HFFc6 (cell line): ENCODE data around the gene TERT. TPM values are rescaled to one million over a fixed set of nuclear protein-coding genes. Genes with fewer than 3 reads are reported as not detected.

Source experiments
- DNase-seq: peaks from one replicate; pipeline ENCODE4 v3.0.0-alpha.2; 2018
- H3K27ac Mint-ChIP-seq: 2 replicates; pipeline ENCODE4 v1.8.0; 2020; ENCODE audit warnings: mild to moderate bottlenecking, mixed read lengths
- H3K27me3 Mint-ChIP-seq: 2 replicates; pipeline ENCODE4 v1.8.0; 2021; ENCODE audit warnings: mild to moderate bottlenecking, moderate library complexity, mixed read lengths; ENCODE audit not compliant: insufficient read depth
- H3K36me3 Mint-ChIP-seq: 2 replicates; pipeline ENCODE4 v1.8.0; 2021; ENCODE audit warnings: low read depth, mixed read lengths
- H3K4me1 Mint-ChIP-seq: 2 replicates; pipeline ENCODE4 v1.8.0; 2020; ENCODE audit warnings: low read depth, mixed read lengths
- H3K4me3 Mint-ChIP-seq: 2 replicates; pipeline ENCODE4 v1.8.0; 2020; ENCODE audit warnings: mild to moderate bottlenecking, moderate library complexity, mixed read lengths
- H3K9me3 Mint-ChIP-seq: 2 replicates; pipeline ENCODE4 v1.8.0; 2020; ENCODE audit warnings: mild to moderate bottlenecking, mixed read lengths
- total RNA-seq, 6 experiments: library from RNA; stranded (reverse); fragmentation: NEBNext Ultra II Directional; extraction: Animal tissue kit (Norgen Biotek cat#: 25700); gene quantifications; 2 replicates in 1 of 6; 3 replicates in 5 of 6; pipeline ENCODE4 v1.2.3, GENCODE V29; 2021
- TF ChIP-seq, protein P1 (sequence below): fragments of 200-600 bp; sonication (generic); IDR thresholded peaks from 2 replicates; pipeline ENCODE4 v1.5.0; 2021; ENCODE audit warnings: antibody characterized with exemption, mild to moderate bottlenecking

The TERT gene
- total RNA-seq, 6 experiments from 2014 or later = 2,350 to 4,507 (median 3,883) TPM

DNA sequence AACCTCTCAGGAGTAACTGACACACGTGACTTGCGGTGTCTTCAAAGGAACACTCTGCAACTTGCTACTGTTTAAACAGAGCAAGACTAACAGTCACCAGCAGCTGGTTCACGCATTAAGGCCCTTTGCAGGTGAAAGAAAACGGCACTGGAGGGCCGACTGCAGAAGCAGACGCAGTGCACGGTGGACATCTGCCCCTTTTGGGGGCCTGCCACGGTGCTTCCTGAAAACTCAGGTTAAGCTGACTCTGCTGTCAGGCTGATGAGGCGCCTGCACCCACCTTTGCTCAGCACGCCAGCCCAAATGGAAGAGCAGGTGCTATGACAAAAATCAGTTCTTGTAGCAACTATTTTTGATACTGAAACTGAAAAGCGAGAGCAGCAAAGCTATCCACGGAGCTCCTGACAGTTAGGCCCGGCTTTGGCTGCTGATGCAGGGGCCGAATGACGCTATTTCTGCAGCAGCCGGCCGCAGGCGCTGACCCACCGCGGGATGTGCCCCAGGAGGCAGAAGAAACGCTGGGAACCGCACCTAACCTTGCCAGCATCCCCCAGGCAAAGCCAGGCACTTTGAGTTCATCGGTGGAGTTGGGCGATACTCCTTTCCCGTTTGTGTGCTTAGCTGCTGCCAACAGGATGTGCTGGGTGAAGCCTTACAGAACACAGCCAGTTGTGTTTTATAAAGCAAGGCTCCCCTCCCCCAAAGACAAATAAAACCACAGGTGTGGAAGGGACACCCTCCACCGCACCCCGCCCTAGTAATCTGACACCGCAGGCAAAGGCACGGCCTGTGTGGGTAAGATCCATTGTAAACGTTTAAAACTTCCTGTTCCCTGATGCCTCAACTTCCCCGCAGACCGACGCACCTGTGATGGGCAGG is 21.1 kb upstream of the TERT start:
- H3K4me1 Mint-ChIP-seq = peaks cover 6% of the 10 kb centered on the region
- no peak for DNase-seq
- H3K27ac Mint-ChIP-seq = no peak overlapping the region
- H3K9me3 Mint-ChIP-seq = peaks cover 9% of the 10 kb centered on the region
- H3K27me3 Mint-ChIP-seq = peaks cover 8% of the 10 kb centered on the region
- TF ChIP-seq, protein P1, sequence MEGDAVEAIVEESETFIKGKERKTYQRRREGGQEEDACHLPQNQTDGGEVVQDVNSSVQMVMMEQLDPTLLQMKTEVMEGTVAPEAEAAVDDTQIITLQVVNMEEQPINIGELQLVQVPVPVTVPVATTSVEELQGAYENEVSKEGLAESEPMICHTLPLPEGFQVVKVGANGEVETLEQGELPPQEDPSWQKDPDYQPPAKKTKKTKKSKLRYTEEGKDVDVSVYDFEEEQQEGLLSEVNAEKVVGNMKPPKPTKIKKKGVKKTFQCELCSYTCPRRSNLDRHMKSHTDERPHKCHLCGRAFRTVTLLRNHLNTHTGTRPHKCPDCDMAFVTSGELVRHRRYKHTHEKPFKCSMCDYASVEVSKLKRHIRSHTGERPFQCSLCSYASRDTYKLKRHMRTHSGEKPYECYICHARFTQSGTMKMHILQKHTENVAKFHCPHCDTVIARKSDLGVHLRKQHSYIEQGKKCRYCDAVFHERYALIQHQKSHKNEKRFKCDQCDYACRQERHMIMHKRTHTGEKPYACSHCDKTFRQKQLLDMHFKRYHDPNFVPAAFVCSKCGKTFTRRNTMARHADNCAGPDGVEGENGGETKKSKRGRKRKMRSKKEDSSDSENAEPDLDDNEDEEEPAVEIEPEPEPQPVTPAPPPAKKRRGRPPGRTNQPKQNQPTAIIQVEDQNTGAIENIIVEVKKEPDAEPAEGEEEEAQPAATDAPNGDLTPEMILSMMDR = no peak
- no peak overlapping the region for H3K4me3 Mint-ChIP-seq
- peaks cover 12% of the 10 kb centered on the region for H3K36me3 Mint-ChIP-seq

DNA sequence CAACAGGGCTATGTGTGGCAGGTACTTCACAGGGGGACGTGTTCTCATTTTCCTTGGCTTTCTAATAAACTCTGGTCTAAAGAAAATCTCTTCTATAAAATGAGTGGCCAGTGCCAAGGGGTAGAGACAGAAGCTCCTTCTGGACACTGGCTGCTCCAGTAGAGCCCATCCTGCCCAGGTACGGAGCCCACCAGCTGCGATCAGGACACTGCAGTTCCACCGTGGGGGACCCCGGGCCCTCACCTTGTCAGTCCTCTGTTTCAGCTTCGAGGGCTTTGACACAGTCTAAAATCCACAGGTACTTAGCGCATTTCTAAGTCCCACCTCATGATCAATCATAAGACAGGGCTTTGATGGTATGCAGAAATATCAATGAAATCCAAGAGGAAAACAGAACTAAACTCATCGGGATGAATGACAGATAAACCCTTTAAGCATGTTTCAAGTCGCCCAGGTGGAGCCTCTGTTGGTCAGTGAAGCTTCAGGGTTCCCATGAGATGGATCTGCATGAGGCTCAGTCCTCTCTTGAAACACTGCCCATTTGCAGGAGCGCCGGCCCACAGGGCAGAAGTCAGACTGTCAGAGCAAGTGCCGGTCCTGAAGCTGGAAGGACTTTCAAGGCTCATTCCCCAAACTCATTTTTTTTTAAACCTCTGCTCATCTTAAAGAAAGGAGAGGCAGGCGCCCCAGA is 20.3 kb upstream of the TERT start:
- H3K4me3 Mint-ChIP-seq = no peak overlapping the region
- TF ChIP-seq, protein P1 = no peak
- no peak overlapping the region for H3K27ac Mint-ChIP-seq
- peaks cover 17% of the 10 kb centered on the region for H3K36me3 Mint-ChIP-seq
- DNase-seq = no peak
- H3K27me3 Mint-ChIP-seq = peaks cover 11% of the 10 kb centered on the region
- peaks cover 16% of the 10 kb centered on the region for H3K9me3 Mint-ChIP-seq
- H3K4me1 Mint-ChIP-seq = peaks cover 6% of the 10 kb centered on the region

DNA sequence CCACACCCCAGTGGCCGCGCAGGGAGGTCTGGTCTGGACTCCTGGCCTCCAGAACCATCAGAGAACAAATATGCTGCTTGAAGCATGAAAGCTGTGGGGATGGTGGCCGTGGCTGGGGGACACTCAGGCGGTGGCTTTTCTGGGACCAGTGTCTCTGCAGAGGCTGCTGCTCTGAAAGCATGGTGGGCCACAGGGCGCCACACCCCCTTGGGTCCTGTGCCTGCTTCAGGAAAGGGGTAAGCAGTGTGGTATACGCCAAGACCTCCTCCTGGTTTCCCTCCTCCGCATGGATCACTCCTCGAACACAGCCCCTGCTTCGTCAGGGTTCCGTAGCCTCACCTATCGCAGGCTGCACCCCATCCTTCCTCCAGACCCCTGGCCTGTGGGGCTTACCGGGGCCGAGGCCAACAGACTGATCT is 19.7 kb upstream of the TERT start:
- H3K4me1 Mint-ChIP-seq = peaks cover 6% of the 10 kb centered on the region
- H3K4me3 Mint-ChIP-seq = no peak overlapping the region
- H3K9me3 Mint-ChIP-seq = peaks cover 17% of the 10 kb centered on the region
- peaks cover 12% of the 10 kb centered on the region for H3K27me3 Mint-ChIP-seq
- TF ChIP-seq, protein P1 = no peak
- DNase-seq = no peak
- H3K27ac Mint-ChIP-seq = no peak overlapping the region
- peaks cover 17% of the 10 kb centered on the region for H3K36me3 Mint-ChIP-seq

DNA sequence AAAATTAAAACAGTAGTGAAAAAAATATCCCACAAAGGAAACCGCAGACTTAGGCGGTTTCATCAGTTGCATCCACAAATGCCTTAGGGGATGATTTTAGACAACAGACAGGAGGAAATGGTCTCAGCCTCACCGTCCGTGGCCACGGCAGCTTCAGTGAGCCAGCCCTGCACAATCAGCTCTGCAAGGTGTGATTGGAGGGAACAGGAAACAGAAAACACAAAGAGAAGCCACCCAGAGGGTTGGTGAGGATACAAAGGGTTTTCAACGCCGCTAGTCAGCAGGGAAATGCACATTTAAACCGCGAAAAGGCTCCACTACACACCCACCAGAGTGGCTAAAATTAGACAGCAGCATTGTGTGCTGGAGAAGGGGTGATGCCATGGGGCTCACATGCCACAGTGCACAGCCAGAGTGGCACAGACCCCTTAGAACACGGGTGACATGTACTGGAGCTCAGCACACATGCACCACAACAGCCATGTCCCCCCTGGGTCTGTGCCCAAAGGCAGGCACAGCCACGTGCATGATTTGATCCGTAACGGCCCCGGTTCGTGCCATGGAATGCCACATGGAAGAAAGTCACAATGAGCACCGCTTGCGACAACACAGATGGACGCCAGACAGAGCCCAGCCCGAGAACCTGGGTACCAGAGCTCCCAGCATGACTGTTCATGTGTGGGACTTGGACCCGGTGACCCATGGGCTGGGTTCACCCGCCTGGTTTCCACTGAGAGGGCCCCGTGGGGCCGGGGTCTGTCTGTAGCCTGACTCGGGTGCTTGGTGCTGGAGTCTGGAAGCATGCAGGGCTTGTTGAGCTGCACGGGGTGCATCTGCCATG is 18.3 kb upstream of the TERT start:
- peaks cover 6% of the 10 kb centered on the region for H3K4me1 Mint-ChIP-seq
- no peak for DNase-seq
- H3K4me3 Mint-ChIP-seq = no peak overlapping the region
- H3K36me3 Mint-ChIP-seq = peaks cover 17% of the 10 kb centered on the region
- peaks cover 20% of the 10 kb centered on the region for H3K27me3 Mint-ChIP-seq
- no peak overlapping the region for H3K27ac Mint-ChIP-seq
- H3K9me3 Mint-ChIP-seq = peaks cover 17% of the 10 kb centered on the region
- TF ChIP-seq, protein P1 = no peak

DNA sequence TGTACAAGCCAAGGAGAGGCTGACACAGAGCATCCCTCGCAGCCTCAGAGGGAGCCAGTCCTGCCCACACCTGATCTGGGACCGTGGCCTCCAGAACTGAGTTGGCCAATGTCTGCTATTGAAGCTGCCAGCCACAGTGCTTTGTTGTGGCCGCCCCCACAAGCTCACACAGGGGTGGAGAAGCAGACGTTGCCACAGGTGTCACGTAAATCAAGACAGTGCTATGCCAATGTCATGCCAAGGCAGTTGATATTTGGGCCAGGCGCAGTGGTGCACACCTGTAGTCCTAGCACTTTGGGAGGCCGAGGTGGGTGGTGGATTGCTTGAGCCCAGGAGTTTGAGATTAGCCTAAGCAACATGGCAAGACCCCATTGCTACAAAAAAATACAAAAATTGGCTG is 17.3 kb upstream of the TERT start:
- TF ChIP-seq, protein P1 = no peak
- no peak overlapping the region for H3K27ac Mint-ChIP-seq
- DNase-seq = no peak
- H3K36me3 Mint-ChIP-seq = peaks cover 13% of the 10 kb centered on the region
- peaks cover 6% of the 10 kb centered on the region for H3K4me1 Mint-ChIP-seq
- H3K9me3 Mint-ChIP-seq = peaks cover 17% of the 10 kb centered on the region
- peaks cover 20% of the 10 kb centered on the region for H3K27me3 Mint-ChIP-seq
- H3K4me3 Mint-ChIP-seq = no peak overlapping the region
